GM19372 (cell line): ENCODE data around the gene KRT85.
"Not testable (repeated sequence)": the region's sequence is repeated elsewhere in the genome, so short reads cannot be mapped to it uniquely, and the experiment has no call there.

Source experiments
- ATAC-seq: cut with Tn5 transposase; IDR thresholded peaks from one replicate; pipeline ENCODE4 v1.9.1; 2021; ENCODE audit warnings: mild to moderate bottlenecking, low read depth, moderate library complexity; ENCODE audit not compliant: unreplicated experiment

The KRT85 gene

DNA sequence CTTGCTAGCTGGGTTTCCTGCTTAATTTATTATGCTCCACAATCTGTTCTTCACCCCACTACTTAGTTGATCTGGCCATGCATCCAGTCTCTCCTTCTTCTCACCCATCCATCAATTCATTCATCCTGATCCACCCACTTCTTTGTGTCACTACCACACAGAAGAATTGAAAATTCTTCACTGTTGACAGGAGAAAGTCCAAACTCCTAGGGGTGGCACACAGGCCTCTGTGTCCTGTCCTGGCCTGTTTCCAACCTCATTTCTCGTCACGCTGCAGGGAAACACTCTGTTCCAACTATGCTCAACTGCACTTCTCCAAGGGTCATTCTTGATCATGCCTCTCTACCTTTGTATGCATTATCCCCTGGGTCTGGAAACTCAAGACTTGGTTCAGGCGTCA lies 35.4 kb downstream of the KRT85 start:
- ATAC-seq: no peak

DNA sequence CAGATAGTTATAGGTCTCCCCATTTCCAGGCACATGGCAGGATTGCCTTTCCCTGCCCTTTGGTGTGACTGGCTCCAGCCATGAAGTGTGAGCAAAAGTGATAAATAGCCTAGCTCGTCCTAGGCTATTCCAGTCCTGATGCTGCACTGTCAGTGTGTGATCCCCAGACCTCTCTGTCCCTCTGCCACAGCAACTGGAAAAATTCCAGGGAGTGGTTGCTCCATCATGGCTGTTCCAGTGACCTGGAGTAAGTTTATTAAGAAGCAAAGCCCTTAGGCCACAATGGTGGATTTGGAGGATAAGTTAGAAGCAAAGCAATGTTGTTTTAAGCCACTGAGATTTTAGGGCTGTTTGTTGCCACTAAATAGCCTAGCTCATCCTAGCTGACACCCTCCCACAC lies 36.2 kb downstream of the KRT85 start:
- ATAC-seq: no peak

DNA sequence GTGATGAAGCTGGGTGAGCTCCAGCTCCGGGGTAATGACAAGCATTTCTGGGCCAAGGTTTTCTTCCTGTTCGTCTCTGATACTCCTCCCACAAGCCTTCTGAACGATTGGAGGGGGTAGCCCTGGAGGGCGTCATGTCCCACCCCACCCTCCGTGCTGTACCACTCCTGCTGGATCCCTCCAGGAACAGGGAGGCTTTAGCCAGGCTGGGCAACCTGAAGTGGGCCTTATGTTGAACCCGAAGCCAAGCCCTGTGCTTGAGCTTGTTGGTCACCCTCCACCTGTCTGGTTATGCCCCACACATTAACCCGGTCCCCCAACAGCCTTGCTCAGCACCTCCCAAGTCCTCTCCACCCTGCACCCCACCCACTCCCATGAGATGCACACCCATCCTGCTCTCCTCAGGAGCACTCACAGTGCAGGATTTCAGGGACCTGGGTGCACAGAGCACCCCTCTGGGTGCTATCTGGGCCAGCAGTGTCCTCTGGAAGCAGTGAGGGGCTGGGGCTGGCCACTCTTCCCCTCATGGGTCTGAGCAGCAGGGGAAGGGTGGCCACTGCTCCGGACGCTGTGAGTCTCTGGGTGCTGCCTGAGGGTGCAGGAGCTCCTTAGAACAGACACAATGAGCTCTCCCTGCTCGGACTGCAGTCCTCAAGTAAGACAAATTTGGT lies 39.3 kb downstream of the KRT85 start:
- no peak for ATAC-seq

DNA sequence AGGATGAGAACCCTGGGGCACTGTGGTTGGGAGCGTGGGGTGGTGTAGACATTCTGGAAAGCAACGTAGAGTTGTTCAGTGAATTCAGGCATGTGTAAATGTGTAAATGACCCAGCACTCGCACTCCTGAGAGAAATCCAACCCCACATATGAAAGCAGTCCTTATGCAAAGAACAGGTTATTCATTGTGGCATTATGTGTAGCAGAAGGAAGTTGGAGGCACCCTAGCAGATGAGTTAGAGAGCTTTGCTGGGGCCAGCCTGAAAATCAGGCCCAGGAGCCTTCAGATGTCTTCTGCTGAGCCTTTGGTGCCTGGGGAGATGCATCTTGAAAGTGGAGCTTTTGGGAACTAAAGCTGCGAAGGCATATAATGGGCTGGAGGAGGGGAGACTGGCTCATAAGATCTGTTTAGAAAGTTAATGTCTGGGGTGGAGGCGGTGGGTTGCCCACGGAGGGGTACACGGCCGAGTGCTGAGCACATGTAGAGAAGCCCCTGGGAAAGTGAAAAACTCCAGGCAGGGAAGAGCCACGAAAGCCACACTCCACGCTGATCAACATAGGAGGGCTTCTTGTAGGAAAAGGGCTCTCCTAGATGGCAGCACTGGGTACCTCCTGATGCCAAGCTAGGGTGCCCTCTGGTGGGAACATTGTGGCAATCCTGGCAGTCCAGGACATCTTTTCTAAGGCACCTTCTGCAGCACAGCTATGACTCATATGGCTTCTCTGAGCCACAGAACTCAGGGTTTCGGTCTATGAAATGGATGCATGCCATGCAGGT lies 40.0 kb downstream of the KRT85 start:
- no peak for ATAC-seq

DNA sequence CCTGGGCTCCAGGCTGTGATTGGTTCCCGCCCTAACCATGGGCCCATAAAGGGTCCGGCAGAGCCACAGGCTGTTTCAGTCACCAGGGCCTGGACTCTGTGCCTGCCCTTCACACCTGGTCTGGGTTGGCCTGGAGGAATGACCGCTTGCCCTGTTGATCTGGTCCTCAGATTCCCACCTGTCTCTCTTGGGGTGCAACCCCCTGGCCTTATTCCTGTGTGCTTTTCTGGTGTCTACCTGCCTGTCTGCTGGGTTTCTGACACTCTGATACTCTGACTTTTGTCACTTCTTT lies 43.2 kb downstream of the KRT85 start:
- no peak for ATAC-seq

DNA sequence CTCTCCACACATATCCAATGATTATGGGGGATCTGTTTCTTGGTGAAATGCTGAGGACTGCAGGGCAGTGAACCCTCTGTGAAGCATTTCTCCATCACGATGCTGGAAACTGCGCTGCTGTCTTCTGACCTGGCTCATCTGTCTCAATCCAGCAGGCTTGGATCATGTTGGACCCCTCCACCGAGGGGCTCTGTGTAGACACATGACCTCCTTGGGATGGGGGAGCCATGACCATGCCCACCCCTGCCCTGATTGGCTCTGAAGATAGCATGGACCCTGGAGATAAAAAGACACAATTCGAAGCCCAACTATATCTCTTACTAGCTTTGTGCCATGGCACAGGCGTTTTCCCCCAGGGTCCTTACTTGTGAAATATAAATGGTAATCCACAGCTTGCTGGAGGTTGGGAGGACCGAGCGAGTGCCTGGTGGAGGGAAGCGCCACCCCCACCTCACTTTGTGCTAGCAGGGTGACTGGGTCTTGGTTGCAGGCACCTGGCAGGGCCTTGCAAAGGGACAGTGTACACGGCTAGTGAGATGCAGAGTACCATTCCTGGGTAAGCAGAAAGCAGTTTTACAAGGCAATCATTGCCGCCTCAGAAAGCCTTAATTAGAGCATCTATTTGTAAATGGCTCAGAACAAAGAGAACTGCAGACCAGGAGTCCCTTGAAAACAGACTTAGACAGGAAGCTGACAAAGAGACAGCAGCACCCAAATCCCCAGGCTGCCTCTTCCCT lies 43.7 kb downstream of the KRT85 start:
- no peak for ATAC-seq

DNA sequence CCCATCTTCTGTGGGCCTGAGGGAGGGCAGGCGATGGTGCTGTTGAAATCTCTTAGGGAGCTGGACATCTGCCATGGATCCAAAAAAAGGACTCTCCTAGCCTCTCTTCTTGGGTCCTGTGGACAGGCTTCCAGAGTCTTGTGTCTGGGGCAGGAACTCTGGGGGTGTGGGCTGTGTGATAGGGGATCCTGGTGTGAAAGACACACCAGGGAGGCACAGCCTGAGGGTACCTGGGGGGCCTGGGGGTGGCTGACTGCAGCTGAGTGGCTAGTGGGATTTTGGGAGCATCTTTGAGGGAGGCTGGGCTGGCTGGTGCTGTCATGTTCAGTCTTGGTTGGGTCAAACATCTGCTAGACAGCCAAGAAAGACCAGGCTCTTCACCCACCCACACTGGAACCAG lies 44.3 kb downstream of the KRT85 start:
- ATAC-seq: no peak

DNA sequence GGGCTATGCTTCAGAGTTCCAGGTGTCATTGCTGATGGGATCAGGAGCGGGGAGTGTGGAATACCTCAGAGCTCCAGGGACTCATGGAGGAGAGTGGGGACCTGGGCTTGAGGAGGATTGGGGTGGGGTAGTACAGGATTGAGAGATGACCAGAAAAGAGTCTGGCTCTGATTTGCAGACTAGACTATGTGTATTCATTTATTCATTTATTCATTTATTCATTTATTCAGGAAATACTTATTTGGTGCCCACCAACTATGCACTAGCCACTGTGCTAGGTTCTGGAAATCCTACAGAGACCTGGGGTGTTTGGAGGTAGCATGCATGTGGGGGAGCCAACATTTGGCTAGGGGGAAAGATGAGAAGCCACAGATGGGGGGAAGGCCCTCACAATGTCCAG lies 45.2 kb downstream of the KRT85 start:
- no peak for ATAC-seq

DNA sequence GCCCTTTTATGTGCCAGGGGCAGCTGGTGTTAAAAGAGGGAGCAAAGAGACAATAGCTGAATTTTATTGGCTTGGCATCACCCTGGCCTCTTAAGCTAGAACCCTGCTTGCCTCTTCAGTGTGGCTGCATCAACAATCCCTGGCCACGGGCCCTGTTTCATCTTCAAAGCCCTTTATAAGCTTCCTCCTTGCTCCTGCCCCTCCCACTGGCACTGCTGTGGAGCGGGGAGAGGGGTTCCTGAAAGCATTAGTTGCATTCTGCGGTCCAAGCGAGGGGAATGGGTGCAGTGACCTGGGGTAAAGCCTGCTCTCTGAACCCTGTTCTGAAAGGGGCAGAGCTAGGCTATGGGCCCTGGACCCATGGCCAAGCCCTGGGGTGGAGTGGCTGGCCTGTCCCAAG lies 45.9 kb downstream of the KRT85 start:
- no peak for ATAC-seq

DNA sequence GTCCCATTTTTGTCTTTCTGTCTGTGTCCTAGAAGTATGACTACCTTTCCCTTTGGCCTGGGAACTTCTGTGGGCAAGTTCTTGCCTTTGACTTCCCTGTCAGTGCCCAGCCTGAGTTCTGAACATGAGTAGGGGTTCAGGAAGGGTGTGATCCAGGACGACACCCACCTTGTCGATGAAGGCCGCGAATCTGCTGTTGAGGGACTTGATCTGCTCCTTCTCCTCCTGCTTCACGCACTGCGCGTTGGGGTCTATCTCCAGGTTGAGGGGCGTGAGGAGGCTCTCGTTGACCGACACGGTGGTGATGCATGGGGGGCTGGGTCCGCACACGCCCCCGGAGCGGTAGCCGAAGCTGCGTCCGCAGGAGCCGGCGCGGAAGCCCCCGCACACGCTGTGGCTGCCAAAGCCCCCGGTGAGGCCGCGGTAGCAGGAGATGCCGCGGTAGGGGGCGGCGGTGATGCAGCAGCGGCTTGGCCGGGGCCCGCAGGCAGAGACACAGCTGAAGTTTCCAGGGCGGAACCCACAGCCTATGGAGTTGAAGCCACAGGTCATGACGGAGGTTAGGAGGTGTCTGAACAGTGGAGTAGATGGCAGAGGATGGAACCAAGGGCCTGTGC lies 46.4 kb downstream of the KRT85 start, which contains the start of gene KRT83:
Gene KRT83, minus strand, starts transcription at position 615 of the 617 bp plus-strand sequence. Its CDS starts 63 bp downstream, at position 552.
- no peak for ATAC-seq

DNA sequence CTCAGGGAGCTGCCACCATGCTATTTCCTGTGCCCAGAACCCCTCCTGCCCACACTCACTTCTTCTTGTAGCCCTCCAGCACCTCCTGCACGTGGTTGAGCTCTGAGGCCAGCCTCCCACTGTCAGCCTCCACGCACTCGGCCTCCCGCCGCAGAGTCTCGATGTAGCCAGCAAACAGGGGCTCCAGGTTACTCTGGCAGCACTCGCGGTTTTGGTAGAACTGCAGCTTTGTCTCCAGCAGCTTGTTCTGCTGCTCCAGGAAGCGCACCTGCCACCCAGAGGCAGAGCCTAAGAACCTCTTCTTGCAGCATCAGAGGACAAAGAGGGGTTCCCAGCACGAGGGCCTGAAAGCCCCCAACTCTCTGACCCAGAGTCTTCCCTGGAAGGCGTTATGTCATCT lies 48.2 kb downstream of the KRT85 start:
- ATAC-seq: no peak

DNA sequence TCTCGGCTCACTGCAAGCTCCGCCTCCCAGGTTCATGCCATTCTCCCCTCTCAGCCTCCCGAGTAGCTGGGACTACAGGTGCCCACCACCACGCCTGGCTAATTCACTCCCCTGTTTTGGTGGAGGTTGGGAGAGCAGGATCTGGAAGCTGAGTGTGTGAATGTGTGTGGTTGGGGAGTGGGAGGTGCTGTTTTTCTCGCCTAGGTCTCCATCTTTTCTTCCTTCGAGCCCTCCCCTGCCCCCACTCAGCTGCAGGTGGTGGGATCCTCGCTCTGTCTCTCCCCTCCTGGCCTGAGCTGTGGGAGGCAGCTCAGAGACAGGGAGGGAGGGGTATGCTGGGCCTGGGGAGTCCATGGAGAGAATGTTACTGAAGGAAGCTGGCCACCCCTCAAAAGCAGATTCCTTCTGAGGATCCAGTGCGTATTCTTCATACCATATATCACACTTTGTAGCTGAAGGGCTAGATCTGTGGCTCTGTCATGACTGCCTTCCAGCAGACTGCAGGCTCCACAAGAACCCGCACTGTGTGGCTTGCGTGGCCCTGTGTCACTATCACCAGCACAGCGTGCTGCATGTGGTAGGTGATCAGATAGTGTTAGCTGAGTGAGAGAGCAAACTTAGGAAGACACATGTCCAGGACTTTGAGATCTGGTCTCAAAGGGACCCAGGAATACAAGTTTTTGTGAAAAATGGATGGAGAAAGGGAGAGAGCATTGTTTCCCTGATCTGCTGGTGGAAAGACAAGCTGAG lies 48.9 kb downstream of the KRT85 start:
- no peak for ATAC-seq

DNA sequence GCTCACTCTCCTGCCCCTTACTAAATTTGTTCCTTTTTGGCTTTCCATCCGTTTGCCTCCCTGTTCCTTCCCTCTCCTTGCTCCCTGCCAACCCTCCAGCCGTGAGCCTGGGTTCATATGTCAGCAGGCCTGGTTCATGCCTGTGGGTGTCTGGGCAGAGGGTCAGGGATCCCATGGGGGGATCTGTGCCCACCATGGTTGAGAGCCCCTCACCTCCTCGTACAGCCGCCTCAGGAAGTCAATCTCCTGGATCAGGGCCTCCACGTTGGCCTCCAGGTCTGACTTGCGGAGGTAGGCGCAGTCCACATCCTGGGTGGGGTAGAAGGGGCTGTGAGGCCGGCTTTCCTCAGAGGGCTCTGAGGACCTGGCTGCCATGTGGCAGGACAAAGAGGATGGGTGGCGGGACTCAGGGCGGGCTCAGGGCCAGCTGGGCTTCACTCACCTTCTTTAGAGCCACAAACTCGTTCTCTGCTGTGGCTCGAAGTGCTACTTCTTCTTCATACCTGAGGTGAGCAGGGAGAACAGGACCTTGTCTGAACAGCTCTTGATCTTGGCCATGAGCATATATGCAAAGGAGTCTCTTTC lies 49.7 kb downstream of the KRT85 start:
- ATAC-seq: no peak

DNA sequence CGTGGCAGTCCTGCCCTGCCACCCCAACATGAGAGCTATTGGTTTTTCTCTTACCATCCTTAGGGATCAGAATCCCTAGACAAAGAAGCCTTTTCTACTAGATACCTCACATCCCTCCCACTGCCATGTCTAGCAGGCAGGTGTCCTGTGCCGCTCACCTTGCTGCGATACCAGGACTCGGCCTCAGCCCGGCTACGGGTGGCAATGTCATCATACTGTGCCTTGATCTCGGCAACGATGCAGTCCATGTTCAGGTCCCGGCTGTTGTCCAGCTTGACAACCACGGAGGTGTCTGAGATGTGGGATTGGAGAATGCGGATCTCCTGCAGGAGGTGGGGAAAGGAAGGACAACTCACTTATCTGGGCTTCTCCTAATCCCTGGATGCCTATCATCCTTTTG lies 50.6 kb downstream of the KRT85 start:
- no peak for ATAC-seq

DNA sequence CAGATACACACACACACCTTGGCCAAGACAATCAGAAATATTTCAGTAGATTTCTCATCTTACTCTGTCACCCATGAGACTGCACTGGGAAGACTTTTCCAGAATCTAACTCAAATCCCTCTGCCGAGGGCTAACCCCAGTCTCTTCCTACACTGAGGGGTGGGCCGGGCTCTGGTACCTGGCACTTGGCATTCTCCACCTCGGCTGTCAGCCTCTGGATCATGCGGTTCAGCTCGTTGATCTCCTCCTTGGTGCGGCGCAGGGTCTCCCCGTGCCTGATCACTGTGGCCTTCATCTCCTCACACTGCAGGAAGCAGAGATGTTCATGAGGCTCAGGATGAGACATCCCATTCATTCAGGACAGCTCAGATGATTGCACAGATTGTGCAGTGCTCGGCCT lies 51.0 kb downstream of the KRT85 start:
- ATAC-seq: no peak

DNA sequence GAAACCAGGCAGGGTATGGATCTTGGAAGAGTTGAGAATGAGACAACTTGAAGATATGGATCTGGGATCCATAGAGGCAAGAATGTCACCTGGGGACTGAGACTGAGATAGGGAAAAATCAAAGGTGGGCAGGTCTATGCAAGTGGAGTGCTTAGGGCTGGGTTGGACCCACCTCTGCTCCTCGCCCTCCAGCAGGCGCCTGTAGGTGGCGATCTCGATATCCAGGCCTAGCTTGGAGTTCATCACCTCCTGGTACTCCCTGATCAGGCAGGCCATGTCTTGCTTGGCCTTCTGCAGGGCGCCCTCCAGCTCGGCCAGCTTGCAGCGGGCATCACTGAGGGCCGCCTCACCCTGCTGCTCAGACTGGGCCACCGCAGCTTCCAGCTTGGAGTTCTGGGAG lies 51.6 kb downstream of the KRT85 start:
- not testable (repeated sequence) for ATAC-seq

DNA sequence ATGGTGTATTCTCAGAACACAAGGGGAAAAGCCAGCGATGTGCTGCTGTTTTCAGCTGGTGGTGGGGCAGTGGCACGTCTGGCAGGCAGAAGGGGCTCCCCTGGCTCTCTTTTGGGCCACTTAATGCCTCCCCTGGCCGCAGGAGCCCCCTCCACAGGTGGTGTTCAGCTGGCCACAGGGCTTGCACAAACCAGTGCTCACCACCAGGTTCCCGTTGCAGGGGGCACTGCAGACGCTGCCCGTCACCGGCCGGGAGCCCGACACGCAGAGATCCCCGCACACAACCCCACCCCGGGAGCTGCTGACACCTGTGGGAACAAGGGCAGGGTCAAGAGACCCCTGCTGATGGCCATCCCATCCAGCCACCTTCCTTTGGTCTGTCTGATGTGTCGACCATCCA lies 52.8 kb downstream of the KRT85 start:
- no peak for ATAC-seq

DNA sequence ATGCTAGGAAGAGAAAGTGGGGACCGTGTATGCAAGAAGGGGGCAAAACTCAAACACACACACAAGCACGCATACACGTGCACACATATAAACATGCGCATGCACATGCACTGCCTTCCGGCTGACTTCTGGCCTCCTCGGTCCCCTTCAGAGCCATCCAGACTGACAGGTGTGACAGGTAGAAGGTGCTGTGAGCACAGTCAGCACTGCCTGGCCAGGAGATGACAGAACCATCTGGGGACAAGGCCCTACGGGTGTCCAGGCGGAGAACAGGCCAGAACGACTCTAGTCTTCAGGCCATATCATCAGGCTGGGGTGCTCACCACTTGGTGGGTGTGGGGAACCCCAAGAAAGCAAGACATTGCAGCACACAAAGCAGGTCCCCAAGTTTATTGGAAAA lies 53.4 kb downstream of the KRT85 start:
- no peak for ATAC-seq

DNA sequence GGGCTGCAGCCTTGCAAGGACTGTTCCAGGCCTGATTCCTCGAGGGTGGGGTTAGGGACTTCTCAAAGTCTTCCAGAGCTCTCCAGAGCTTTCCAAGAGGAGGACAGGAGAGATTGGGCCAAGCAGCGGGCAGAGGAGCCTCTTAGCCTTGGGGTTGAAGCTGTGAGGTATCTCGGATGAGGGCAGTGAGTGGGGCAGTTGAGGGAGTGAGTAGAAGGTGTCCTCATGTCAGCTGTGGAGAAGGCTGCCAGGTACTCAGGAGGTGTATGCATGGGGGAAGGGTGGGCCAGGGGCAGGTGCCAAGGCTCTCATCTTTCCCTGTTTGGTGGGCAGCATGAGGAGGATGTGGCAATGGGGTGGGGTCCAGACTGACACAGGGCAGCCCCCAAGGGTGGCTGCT lies 53.8 kb downstream of the KRT85 start:
- no peak for ATAC-seq

DNA sequence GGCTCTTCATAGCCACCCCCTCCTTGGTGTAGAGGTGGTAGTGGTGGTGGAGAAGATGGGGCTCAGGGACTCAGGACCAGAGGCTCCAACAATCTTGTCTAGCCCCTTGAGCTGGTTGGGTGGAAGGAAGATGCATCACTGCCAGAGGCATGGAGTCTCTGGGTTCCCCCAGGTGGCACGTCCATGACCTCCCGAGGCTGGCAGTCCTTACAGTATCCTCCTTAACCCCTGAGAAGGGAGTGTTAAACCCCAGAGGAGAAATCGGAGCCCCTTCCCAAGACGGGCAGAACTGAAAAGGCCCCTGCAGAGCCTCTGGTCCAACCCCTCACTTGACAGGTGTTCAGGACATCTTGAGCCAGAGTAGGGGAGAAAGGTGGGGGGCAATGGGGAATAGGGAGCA lies 55.2 kb downstream of the KRT85 start:
- no peak for ATAC-seq
